HepG2 (cell line): ENCODE results near the gene GNG7. TPM values are rescaled to one million over a fixed set of nuclear protein-coding genes. Genes with fewer than 3 reads are reported as not detected.

Experiments used
- ATAC-seq: fragments of 200-7000 bp; cut with Tn5 transposase; 3 replicates; pipeline ENCODE4 v1.9.1; 2020; ENCODE audit warnings: mild to moderate bottlenecking, moderate library complexity
- BruUV-seq: library from RNA; stranded (reverse); fragments of 400-500 nt; replicated peaks from 2 replicates; lab custom pipeline; 2021; lab: Mats Ljungman, UMichigan
- CTCF ChIA-PET: fragments of 300-600 bp; formaldehyde crosslinking; extraction: SDS; loops from one replicate; lab custom pipeline; 2021; ENCODE audit warnings: low total read pairs, inconsistent platforms, low intra/inter-chr PET ratio; lab: Yijun Ruan, JAX
- POLR2A ChIA-PET: fragments of 350-600 bp; sonication (Branson Sonifier 250); formaldehyde crosslinking; loops from one replicate; lab custom pipeline; 2020; ENCODE audit warnings: antibody characterized with exemption, inconsistent platforms; lab: Yijun Ruan, JAX
- DNase-seq: peaks from one replicate; pipeline ENCODE4 v3.0.0-alpha.2; 2015; ENCODE audit warnings: low spot score
- FAIRE-seq: peaks from 3 replicates; lab custom pipeline; 2011; peaks lifted over from hg19 to GRCh38; lab: Jason Lieb, UNC
- H2AFZ ChIP-seq: one replicate; pipeline ENCODE4 v1.6.1; 2011; ENCODE audit warnings: low read length, inconsistent platforms
- H3K27ac ChIP-seq: fragments of 300-600 bp; 3 replicates; pipeline ENCODE4 v1.8.0; 2011; ENCODE audit warnings: mixed run types, mild to moderate bottlenecking, mixed read lengths, low read length, inconsistent platforms; ENCODE audit not compliant: insufficient read depth; ENCODE audit errors: extremely low read length
- H3K27me3 ChIP-seq, 2 experiments: fragments of 200-600 bp in 1 of 2; 2 replicates in 1 of 2; 3 replicates in 1 of 2; pipeline versions ENCODE4 v1.6.0 to v1.8.0; 2011; ENCODE audit warnings: low read length in 2 of 2, mild to moderate bottlenecking in 2 of 2, moderate library complexity in 2 of 2, inconsistent platforms in 1 of 2; ENCODE audit not compliant: insufficient read depth in 2 of 2, control insufficient read depth in 1 of 2
- H3K36me3 ChIP-seq, 2 experiments: fragments of 200-600 bp in 1 of 2; replicated peaks in 1 of 2; 2 replicates in 1 of 2; 3 replicates in 1 of 2; pipeline versions ENCODE4 v1.5.1 to v1.8.0; 2011; ENCODE audit warnings: low read length in 2 of 2, inconsistent platforms in 1 of 2; ENCODE audit not compliant: insufficient read depth in 2 of 2, control insufficient read depth in 1 of 2
- H3K4me1 ChIP-seq: 2 replicates; pipeline ENCODE4 v1.5.1; 2012; ENCODE audit warnings: low read length, inconsistent platforms; ENCODE audit not compliant: insufficient read depth
- H3K4me2 ChIP-seq: 2 replicates; pipeline ENCODE4 v1.6.0; 2011; ENCODE audit warnings: low read depth, low read length, inconsistent platforms
- H3K4me3 ChIP-seq, 3 experiments: fragments of 200-600 bp in 1 of 3; sonication (generic), shearing (Covaris generic) in 1 of 3; replicated peaks in 1 of 3; 2 replicates each; pipeline ENCODE4 v1.5.1; 2011 to 2016; ENCODE audit warnings: low read length in 3 of 3, inconsistent platforms in 2 of 3, low read depth in 2 of 3, mild to moderate bottlenecking in 2 of 3, control low read depth in 1 of 3, mixed read lengths in 1 of 3; ENCODE audit not compliant: insufficient read depth in 1 of 3
- H3K79me2 ChIP-seq: one replicate; pipeline ENCODE4 v1.6.1; 2011; ENCODE audit warnings: low read length, inconsistent platforms; ENCODE audit not compliant: insufficient read depth
- H3K9ac ChIP-seq: 2 replicates; pipeline ENCODE4 v1.6.0; 2011; ENCODE audit warnings: mild to moderate bottlenecking, low read depth, low read length, inconsistent platforms; ENCODE audit not compliant: insufficient read depth
- H3K9me3 ChIP-seq: 2 replicates; pipeline ENCODE4 v1.5.1; 2012; ENCODE audit warnings: mild to moderate bottlenecking, low read length
- H4K20me1 ChIP-seq: 2 replicates; pipeline ENCODE4 v1.6.0; 2011; ENCODE audit warnings: inconsistent platforms, mild to moderate bottlenecking, low read length, moderate library complexity; ENCODE audit not compliant: insufficient read depth
- FOXA3 ChIP-seq: IDR thresholded peaks from 2 replicates; pipeline ENCODE4 v1.6.1; 2016; ENCODE audit warnings: missing genetic modification reagents, missing compliant biosample characterization
- KAT7 ChIP-seq: IDR thresholded peaks from 2 replicates; pipeline ENCODE4 v1.6.1; 2018; ENCODE audit warnings: borderline replicate concordance, missing compliant biosample characterization
- PHF21A ChIP-seq: sonication (generic); formaldehyde crosslinking; IDR thresholded peaks from 2 replicates; pipeline ENCODE4 v1.5.0; 2020; ENCODE audit warnings: mild to moderate bottlenecking, missing genetic modification reagents
- SMAD1 ChIP-seq: sonication (generic); formaldehyde crosslinking; IDR thresholded peaks from 2 replicates; pipeline ENCODE4 v1.4.0; 2020; ENCODE audit warnings: missing genetic modification reagents, low read depth, mild to moderate bottlenecking, borderline replicate concordance
- WGBS: methylation state at CpG from one replicate; pipeline ENCODE4 v1.1.6; 2017; ENCODE audit warnings: low lambda C conversion rate; 5-methylcytosine and 5-hydroxymethylcytosine counted together
- in situ Hi-C: cut with HindIII; loops from 2 replicates; pipeline ENCODE4 v1.10.0; 2017; ENCODE audit warnings: low pct_unique_long_range_greater_than_20kb; ENCODE audit not compliant: extremely low pct_ligation_motif_present
- intact Hi-C: fragments of 100-400 bp; cut with micrococcal nuclease; formaldehyde crosslinking; loops from one replicate; pipeline ENCODE4 v1.10.0; 2022; ENCODE audit not compliant: unreplicated experiment
- polyA plus RNA-seq, 8 experiments: library from polyadenylated mRNA; depleted of rRNA in 3 of 8; stranded (reverse) in 7 of 8; unstranded in 1 of 8; fragments of >200 nt; fragmentation: Illumina TruSeq in 4 of 8; extraction: Trizol in 4 of 8; gene quantifications; 2 replicates each; pipeline versions ENCODE4 v1.2.1 to v1.2.3, GENCODE V29; 2011 to 2016; ENCODE audit warnings: low read depth in 4 of 8, missing spikeins in 1 of 8, mixed read lengths in 1 of 8; ENCODE audit not compliant: insufficient read depth in 1 of 8
- total RNA-seq, 5 experiments: library from RNA; depleted of rRNA; stranded (reverse); fragments of >200 nt; fragmentation: Illumina TruSeq; extraction: Trizol; gene quantifications; 2 replicates each; pipeline ENCODE4 v1.2.3, GENCODE V29; 2016; ENCODE audit warnings: low read depth in 1 of 5
- TF ChIP-seq, protein P1 (sequence below): sonication (generic); formaldehyde crosslinking; IDR thresholded peaks from 2 replicates; pipeline ENCODE4 v1.4.0; 2020; ENCODE audit warnings: mild to moderate bottlenecking, missing genetic modification reagents
- TF ChIP-seq, protein P2 (sequence below): sonication (generic); formaldehyde crosslinking; IDR thresholded peaks from 2 replicates; pipeline ENCODE4 v1.5.1; 2020; ENCODE audit warnings: mild to moderate bottlenecking, moderate library complexity, missing genetic modification reagents
- TF ChIP-seq, protein P3 (sequence below): sonication (generic); formaldehyde crosslinking; IDR thresholded peaks from 2 replicates; pipeline ENCODE4 v1.4.0; 2020; ENCODE audit warnings: missing genetic modification reagents
- TF ChIP-seq, protein P4 (sequence below): sonication (generic); formaldehyde crosslinking; IDR thresholded peaks from one replicate; pipeline ENCODE4 v1.5.1; 2020; ENCODE audit warnings: mild to moderate bottlenecking, missing genetic modification reagents; ENCODE audit errors: not compliant biosample characterization

GNG7 gene
- total and polyA plus RNA-seq, 2 of the 13 experiments (the other 11 are each of a cell fraction or from before 2014, with no cell fraction given), result 1.4 to 3.3 TPM

DNA sequence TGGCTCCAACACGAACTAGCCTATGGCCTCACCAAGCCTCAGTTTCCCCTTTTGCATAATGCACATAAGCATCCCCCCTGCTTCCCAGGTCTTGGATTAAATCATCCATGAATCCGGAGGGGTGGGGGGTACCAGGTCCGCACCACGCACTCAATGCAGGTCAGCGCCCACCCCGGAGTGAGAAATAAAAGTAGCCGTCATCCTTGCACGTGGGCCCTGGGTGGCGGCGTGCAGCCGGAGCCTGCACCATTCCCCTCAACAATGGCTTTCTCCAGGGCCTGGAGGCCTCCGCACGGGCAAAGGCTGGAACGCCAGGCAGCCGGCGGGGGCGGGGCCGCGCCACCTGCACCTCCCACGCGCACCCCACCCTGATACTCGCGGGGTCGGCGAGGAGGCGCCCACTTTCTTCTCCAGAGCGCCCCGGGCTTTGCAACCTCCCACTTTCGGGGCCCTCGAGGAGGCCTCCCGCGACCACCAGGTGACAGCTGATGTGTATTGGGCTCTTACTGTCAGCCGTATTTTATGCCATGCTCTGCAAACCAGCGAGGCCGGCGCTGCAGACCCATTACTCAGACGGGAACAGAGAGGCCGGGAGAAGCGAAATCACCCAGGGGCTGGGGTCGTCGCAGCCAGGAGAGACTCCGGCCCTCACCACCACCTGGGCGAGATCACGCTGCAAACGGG is 227.3 kb downstream of the GNG7 start (continued):
- no peak; the same call in 1 of the 2 replicates for TF ChIP-seq SMAD1 (CRISPR knock-in tag)
- TF ChIP-seq PHF21A (CRISPR knock-in tag), result 0 out of 2 replicates have a peak, but pooled peaks have one; percentile 1
- TF ChIP-seq, protein P1, sequence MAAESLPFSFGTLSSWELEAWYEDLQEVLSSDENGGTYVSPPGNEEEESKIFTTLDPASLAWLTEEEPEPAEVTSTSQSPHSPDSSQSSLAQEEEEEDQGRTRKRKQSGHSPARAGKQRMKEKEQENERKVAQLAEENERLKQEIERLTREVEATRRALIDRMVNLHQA (CRISPR knock-in tag), result no peak
- no peak for TF ChIP-seq FOXA3
- TF ChIP-seq, protein P2, sequence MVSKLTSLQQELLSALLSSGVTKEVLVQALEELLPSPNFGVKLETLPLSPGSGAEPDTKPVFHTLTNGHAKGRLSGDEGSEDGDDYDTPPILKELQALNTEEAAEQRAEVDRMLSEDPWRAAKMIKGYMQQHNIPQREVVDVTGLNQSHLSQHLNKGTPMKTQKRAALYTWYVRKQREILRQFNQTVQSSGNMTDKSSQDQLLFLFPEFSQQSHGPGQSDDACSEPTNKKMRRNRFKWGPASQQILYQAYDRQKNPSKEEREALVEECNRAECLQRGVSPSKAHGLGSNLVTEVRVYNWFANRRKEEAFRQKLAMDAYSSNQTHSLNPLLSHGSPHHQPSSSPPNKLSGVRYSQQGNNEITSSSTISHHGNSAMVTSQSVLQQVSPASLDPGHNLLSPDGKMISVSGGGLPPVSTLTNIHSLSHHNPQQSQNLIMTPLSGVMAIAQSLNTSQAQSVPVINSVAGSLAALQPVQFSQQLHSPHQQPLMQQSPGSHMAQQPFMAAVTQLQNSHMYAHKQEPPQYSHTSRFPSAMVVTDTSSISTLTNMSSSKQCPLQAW, result no peak

DNA sequence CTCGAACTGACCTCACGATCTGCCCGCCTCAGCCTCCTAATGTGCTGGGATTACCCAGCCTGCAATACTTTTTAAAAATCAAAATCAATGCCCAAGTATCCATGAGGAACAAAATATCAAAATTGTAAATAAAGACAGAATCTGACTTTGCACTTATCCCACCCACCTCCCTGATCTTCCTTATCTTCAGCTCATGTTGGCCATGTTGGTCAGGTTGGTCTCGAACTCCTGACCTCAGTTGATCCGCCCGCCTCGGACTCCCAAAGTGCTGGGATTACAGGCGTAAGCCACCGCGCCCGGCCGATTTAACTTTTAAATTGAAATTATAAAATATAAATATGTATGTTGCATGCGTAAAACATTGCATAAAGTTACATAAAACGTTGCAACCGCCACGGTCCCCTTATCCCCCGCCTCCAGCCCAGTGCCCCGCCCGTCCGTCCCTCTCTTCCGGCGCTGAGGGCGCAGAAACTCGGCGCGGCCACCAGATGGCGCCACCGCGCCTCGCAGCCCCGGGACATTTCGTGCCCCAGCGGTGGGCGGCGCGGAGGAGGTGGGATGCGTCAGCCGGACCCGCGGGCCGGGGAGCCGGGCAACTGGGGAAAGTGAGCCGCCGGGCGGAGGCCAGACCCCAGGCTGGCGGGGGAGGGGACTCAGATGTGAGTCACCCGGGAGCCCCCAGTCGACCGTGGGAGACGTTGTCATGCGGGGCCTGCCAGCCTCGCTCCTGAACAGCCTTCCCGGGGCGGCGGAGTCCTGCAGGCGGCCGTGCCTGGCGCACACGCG is 228.1 kb downstream of the GNG7 start:
- BruUV-seq, result no TSS peak
- Histone ChIP-seq H3K36me3 (no peaks in the 10 kb centered on the region; a peak in 1 of 5 replicates), H3K27ac (peak overlapping the region; percentile 47), H3K27me3 (no peaks in the 10 kb centered on the region; a peak in 1 of 5 replicates), H3K4me2 (peak overlapping the region; percentile 99), H3K79me2 (peaks cover 14% of the 10 kb centered on the region), H3K9me3 (no peaks in the 10 kb centered on the region), H3K4me1 (peaks cover 39% of the 10 kb centered on the region), H3K9ac (peak overlapping the region; percentile 54; the same call in 1 of the 2 replicates), H2AFZ (no peak overlapping the region), H3K4me3 (peak overlapping the region; percentile 40 to 72 (median 64)), H4K20me1 (peaks cover 28% of the 10 kb centered on the region; the same call in 1 of the 2 replicates)
- CTCF ChIA-PET, result interaction anchor here (0.7 to 3.1 kb wide), 3 partner anchors 105 to 162 kb away, joined by 3 to 39 read pairs (median 23); no protein-coding TSS in a partner anchor
- POLR2A ChIA-PET, result interaction anchor here (0.7 to 5.2 kb wide), 7 partner anchors 11 to 137 kb away, joined by 3 to 199 read pairs (median 4); no protein-coding TSS in a partner anchor
- in situ Hi-C loops, result loop anchor here (5.0 kb wide), 2 partner anchors 68 to 138 kb away; no protein-coding TSS in a partner anchor
- DNase-seq (peak; percentile 76), FAIRE-seq (peak; percentile 36), ATAC-seq (peak; percentile 55)
- intact Hi-C loops, result loop anchor here (1.0 to 5.0 kb wide), 4 partner anchors 53 to 139 kb away; no protein-coding TSS in a partner anchor
- 6% methylated on average over 44 of the region's 60 CpGs for whole genome bisulfite sequencing
- TF ChIP-seq, protein P3, sequence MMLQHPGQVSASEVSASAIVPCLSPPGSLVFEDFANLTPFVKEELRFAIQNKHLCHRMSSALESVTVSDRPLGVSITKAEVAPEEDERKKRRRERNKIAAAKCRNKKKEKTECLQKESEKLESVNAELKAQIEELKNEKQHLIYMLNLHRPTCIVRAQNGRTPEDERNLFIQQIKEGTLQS (CRISPR knock-in tag), result peak; percentile 53; the same call in 1 of the 2 replicates
- peak; percentile 64; the same call in 1 of the 2 replicates for TF ChIP-seq KAT7 (CRISPR knock-in tag)
- TF ChIP-seq, protein P4, sequence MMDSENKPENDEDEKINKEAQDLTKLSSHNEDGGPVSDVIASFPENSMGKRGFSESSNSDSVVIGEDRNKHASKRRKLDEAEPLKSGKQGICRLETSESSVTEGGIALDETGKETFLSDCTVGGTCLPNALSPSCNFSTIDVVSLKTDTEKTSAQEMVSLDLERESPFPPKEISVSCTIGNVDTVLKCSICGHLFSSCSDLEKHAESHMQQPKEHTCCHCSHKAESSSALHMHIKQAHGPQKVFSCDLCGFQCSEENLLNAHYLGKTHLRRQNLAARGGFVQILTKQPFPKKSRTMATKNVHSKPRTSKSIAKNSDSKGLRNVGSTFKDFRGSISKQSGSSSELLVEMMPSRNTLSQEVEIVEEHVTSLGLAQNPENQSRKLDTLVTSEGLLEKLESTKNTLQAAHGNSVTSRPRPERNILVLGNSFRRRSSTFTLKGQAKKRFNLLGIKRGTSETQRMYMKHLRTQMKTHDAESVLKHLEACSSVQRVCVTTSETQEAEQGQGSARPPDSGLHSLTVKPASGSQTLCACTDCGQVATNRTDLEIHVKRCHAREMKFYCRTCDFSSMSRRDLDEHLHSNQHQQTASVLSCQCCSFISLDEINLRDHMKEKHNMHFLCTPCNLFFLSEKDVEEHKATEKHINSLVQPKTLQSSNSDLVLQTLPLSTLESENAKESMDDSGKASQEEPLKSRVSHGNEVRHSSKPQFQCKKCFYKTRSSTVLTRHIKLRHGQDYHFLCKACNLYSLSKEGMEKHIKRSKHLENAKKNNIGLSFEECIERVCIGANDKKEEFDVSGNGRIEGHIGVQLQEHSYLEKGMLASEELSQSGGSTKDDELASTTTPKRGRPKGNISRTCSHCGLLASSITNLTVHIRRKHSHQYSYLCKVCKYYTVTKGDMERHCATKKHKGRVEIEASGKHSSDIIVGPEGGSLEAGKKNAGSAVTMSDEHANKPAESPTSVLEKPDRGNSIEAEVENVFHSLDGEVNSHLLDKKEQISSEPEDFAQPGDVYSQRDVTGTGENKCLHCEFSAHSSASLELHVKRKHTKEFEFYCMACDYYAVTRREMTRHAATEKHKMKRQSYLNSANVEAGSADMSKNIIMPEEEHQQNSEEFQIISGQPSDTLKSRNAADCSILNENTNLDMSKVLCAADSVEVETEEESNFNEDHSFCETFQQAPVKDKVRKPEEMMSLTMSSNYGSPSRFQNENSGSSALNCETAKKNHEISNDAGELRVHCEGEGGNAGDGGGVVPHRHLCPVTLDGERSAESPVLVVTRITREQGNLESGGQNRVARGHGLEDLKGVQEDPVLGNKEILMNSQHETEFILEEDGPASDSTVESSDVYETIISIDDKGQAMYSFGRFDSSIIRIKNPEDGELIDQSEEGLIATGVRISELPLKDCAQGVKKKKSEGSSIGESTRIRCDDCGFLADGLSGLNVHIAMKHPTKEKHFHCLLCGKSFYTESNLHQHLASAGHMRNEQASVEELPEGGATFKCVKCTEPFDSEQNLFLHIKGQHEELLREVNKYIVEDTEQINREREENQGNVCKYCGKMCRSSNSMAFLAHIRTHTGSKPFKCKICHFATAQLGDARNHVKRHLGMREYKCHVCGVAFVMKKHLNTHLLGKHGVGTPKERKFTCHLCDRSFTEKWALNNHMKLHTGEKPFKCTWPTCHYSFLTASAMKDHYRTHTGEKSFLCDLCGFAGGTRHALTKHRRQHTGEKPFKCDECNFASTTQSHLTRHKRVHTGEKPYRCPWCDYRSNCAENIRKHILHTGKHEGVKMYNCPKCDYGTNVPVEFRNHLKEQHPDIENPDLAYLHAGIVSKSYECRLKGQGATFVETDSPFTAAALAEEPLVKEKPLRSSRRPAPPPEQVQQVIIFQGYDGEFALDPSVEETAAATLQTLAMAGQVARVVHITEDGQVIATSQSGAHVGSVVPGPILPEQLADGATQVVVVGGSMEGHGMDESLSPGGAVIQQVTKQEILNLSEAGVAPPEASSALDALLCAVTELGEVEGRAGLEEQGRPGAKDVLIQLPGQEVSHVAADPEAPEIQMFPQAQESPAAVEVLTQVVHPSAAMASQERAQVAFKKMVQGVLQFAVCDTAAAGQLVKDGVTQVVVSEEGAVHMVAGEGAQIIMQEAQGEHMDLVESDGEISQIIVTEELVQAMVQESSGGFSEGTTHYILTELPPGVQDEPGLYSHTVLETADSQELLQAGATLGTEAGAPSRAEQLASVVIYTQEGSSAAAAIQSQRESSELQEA (CRISPR knock-in tag), result peak; percentile 35
